ENCODE results near the gene CELF5.

Gene CELF5

GRCh38 chr19:3316659-3317207 lies 92.3 kb downstream of the CELF5 start:
- H3K27ac ChIP-seq, result no peak overlapping the region
- ChIA-PET CTCF (interaction anchor here (0.8 kb wide), 1 partner anchor 12 kb away, joined by 3 read pairs; no protein-coding TSS in a partner anchor), POLR2A (ENCODE audit: low non-redundant PET) (no interaction called here)
- no peak for DNase-seq (ENCODE audit: low spot score)
- no peak for TF ChIP-seq CTCF (conservative IDR thresholded peaks at IDR 0.05; ENCODE audit: low read depth)

GRCh38 chr19:3319643-3320353 lies 95.3 kb downstream of the CELF5 start:
- no peak for DNase-seq (ENCODE audit: low spot score)
- POLR2A ChIA-PET (ENCODE audit: low non-redundant PET), result no interaction called here
- TF ChIP-seq CTCF (conservative IDR thresholded peaks at IDR 0.05; ENCODE audit: low read depth), result no peak
- no peak overlapping the region for H3K27ac ChIP-seq
- CTCF ChIA-PET, result interaction anchor here (0.9 kb wide), 1 partner anchor 15 kb away, joined by 4 read pairs; no protein-coding TSS in a partner anchor

GRCh38 chr19:3320354-3320670 lies 95.9 kb downstream of the CELF5 start:
- TF ChIP-seq CTCF (conservative IDR thresholded peaks at IDR 0.05; ENCODE audit: low read depth), result no peak
- ChIA-PET POLR2A (ENCODE audit: low non-redundant PET) (no interaction called here), CTCF (no interaction called here)
- DNase-seq (ENCODE audit: low spot score), result no peak
- H3K27ac ChIP-seq, result no peak overlapping the region

GRCh38 chr19:3320853-3321252 lies 96.4 kb downstream of the CELF5 start:
- no peak for TF ChIP-seq CTCF (conservative IDR thresholded peaks at IDR 0.05; ENCODE audit: low read depth)
- H3K27ac ChIP-seq, result no peak overlapping the region
- DNase-seq (ENCODE audit: low spot score), result no peak
- ChIA-PET CTCF (no interaction called here), POLR2A (ENCODE audit: low non-redundant PET) (no interaction called here)

- ChIA-PET POLR2A (ENCODE audit: low non-redundant PET) (no interaction called here), CTCF (no interaction called here)
- TF ChIP-seq CTCF (conservative IDR thresholded peaks at IDR 0.05; ENCODE audit: low read depth), result no peak
- no peak for DNase-seq (ENCODE audit: low spot score)
- H3K27ac ChIP-seq, result no peak overlapping the region
These were observed 97.2 kb downstream of the CELF5 start for GRCh38 chr19:3321696-3322095.

- no peak overlapping the region for H3K27ac ChIP-seq
- CTCF ChIA-PET, result interaction anchor here (0.7 kb wide), 1 partner anchor 135 kb away, joined by 3 read pairs; no protein-coding TSS in a partner anchor
- DNase-seq (ENCODE audit: low spot score), result no peak
- POLR2A ChIA-PET (ENCODE audit: low non-redundant PET), result no interaction called here
- no peak for TF ChIP-seq CTCF (conservative IDR thresholded peaks at IDR 0.05; ENCODE audit: low read depth)
These were observed 97.9 kb downstream of the CELF5 start for GRCh38 chr19:3322199-3322978.

Measured in RWPE1 (cell line).